Neural progenitor cell (in vitro differentiated cells): ENCODE measurements around the gene SPATA6L.

Experiments used
- CTCF ChIP-seq: fragments of 200-600 bp; sonication (generic); IDR thresholded peaks from 2 replicates; pipeline ENCODE4 v1.5.1; 2017; ENCODE audit warnings: antibody characterized with exemption, mild to moderate bottlenecking
- EZH2 ChIP-seq: fragments of 200-600 bp; sonication (generic); IDR thresholded peaks from 2 replicates; pipeline ENCODE4 v1.6.1; 2017; ENCODE audit warnings: antibody characterized with exemption, mild to moderate bottlenecking, moderate library complexity
- EZH2phosphoT487 ChIP-seq: fragments of 200-600 bp; sonication (generic); IDR thresholded peaks from 2 replicates; pipeline ENCODE4 v1.6.1; 2017; ENCODE audit warnings: antibody characterized with exemption

- TF ChIP-seq CTCF (no peak), EZH2 (no peak), EZH2phosphoT487 (no peak)
Measured at GRCh38 chr9:4714266-4715016, 48.2 kb upstream of the SPATA6L start.
